ENCODE data around the gene ZMIZ2. TPM values are rescaled to one million over a fixed set of nuclear protein-coding genes. Genes with fewer than 3 reads are reported as not detected.
A peak's percentile ranks its signal among the peaks of the same experiment; 100 is the strongest.

ZMIZ2 gene
- total and polyA plus RNA-seq, 4 donors: 4.4 to 11.6 (median 7.7) TPM

DNA sequence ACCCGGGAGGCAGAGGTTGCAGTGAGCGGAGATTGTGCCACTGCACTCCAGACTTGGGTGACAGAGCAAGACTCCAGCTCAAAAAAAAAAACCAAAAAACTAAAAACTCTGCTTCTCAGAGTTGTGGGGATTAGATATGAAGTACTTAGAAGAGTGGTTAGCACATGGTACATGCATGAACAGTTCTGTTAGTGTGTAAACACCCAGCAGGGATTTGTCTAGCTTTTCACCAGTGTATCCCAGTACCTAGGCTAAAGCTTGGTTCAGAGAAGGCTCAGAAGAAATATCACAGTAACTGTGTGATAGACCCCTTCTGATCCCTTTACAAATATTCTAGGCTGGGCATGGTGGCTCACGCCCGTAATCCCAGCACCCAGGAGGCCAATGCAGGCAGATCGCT lies 57.3 kb downstream of the ZMIZ2 start (continued):
- TF ChIP-seq, protein P1, sequence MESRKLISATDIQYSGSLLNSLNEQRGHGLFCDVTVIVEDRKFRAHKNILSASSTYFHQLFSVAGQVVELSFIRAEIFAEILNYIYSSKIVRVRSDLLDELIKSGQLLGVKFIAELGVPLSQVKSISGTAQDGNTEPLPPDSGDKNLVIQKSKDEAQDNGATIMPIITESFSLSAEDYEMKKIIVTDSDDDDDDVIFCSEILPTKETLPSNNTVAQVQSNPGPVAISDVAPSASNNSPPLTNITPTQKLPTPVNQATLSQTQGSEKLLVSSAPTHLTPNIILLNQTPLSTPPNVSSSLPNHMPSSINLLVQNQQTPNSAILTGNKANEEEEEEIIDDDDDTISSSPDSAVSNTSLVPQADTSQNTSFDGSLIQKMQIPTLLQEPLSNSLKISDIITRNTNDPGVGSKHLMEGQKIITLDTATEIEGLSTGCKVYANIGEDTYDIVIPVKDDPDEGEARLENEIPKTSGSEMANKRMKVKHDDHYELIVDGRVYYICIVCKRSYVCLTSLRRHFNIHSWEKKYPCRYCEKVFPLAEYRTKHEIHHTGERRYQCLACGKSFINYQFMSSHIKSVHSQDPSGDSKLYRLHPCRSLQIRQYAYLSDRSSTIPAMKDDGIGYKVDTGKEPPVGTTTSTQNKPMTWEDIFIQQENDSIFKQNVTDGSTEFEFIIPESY (IDR thresholded peaks at IDR 0.05): no peak
- TF ChIP-seq GABPA (IDR thresholded peaks at IDR 0.05 in 1 of 2, conservative IDR thresholded peaks at IDR 0.05 in 1 of 2) (no peak), HNF4A (conservative IDR thresholded peaks at IDR 0.05) (no peak), TAF1 (conservative IDR thresholded peaks at IDR 0.05) (no peak), NR2F2 (IDR thresholded peaks at IDR 0.05) (no peak)
- TF ChIP-seq, protein P2, sequence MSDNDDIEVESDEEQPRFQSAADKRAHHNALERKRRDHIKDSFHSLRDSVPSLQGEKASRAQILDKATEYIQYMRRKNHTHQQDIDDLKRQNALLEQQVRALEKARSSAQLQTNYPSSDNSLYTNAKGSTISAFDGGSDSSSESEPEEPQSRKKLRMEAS (IDR thresholded peaks at IDR 0.05): no peak

DNA sequence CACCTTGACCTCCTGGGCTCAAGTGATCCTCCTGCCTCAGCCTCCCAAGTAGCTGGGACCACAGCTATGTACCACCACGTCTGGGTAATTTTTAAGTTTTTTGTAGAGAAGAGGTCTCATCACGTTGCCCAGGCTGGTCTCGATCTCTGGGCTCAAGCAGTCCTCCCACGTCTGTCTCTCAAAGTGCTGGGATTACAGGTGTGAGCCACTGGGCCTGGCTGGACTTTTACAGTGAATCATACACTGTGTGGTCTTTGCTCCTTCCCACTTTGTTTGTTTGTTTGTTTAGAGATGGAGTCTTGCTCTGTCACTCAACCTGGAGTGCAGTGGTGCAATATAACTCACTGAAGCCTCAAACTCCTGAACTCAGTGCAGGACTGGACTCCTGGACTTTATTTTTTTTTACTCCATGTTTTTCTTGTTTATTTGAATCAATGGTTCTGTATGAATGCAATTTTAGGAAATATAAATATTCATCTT lies 60.3 kb downstream of the ZMIZ2 start:
- WGBS: 49% methylated on average over 4 of the region's 4 CpGs
- H3K27ac ChIP-seq (ENCODE audit: low read depth in 1 of 2, low read length in 2 of 2): no peak overlapping the region
- H3K4me1 ChIP-seq (ENCODE audit: control insufficient read depth in 4 of 4, insufficient read depth in 4 of 4, low read length in 3 of 4): peaks cover 4 to 10% (median 6%) of the 10 kb centered on the region in 4 donors
- no peak overlapping the region for H3K4me3 ChIP-seq (ENCODE audit: low read depth in 1 of 3, low read length in 3 of 3)
- no peaks in the 10 kb centered on the region for H3K9me3 ChIP-seq (ENCODE audit: control insufficient read depth in 4 of 4, low read length in 3 of 4)
- no peaks in the 10 kb centered on the region for H3K27me3 ChIP-seq (ENCODE audit: control insufficient read depth in 4 of 4, insufficient read depth in 4 of 4, low read length in 3 of 4)
- no peaks in the 10 kb centered on the region for H3K36me3 ChIP-seq (ENCODE audit: control insufficient read depth in 4 of 4, insufficient read depth in 3 of 4, low read depth in 1 of 4, low read length in 3 of 4)
- TF ChIP-seq GABPA (IDR thresholded peaks at IDR 0.05 in 1 of 2, conservative IDR thresholded peaks at IDR 0.05 in 1 of 2) (no peak), ATF3 (IDR thresholded peaks at IDR 0.05) (no peak), SP1 (IDR thresholded peaks at IDR 0.05) (peak; percentile 54), HNF4A (conservative IDR thresholded peaks at IDR 0.05) (peak; percentile 80 to 94), TAF1 (conservative IDR thresholded peaks at IDR 0.05) (no peak), FOXA2 (IDR thresholded peaks at IDR 0.05) (peak; percentile 76), NR2F2 (IDR thresholded peaks at IDR 0.05) (no peak), RAD21 (IDR thresholded peaks at IDR 0.05) (no peak), REST (IDR thresholded peaks at IDR 0.05) (peak; percentile 43), HNF4G (IDR thresholded peaks at IDR 0.05) (peak; percentile 10), RXRA (IDR thresholded peaks at IDR 0.05) (peak; percentile 31 to 88), EGR1 (IDR thresholded peaks at IDR 0.05; ENCODE audit: low read depth in 2 of 2) (peak in 1 of 2 donors; percentile 1), YY1 (IDR thresholded peaks at IDR 0.05) (peak; percentile 80), FOXA1 (IDR thresholded peaks at IDR 0.05) (peak; percentile 53), JUND (IDR thresholded peaks at IDR 0.05) (peak in 1 of 2 donors; percentile 86)
- TF ChIP-seq, protein P1 (IDR thresholded peaks at IDR 0.05): peak; percentile 55
- TF ChIP-seq, protein P3, sequence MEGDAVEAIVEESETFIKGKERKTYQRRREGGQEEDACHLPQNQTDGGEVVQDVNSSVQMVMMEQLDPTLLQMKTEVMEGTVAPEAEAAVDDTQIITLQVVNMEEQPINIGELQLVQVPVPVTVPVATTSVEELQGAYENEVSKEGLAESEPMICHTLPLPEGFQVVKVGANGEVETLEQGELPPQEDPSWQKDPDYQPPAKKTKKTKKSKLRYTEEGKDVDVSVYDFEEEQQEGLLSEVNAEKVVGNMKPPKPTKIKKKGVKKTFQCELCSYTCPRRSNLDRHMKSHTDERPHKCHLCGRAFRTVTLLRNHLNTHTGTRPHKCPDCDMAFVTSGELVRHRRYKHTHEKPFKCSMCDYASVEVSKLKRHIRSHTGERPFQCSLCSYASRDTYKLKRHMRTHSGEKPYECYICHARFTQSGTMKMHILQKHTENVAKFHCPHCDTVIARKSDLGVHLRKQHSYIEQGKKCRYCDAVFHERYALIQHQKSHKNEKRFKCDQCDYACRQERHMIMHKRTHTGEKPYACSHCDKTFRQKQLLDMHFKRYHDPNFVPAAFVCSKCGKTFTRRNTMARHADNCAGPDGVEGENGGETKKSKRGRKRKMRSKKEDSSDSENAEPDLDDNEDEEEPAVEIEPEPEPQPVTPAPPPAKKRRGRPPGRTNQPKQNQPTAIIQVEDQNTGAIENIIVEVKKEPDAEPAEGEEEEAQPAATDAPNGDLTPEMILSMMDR (IDR thresholded peaks at IDR 0.05; ENCODE audit: low read depth, low read length, missing input control): no peak
- TF ChIP-seq, protein P2 (IDR thresholded peaks at IDR 0.05): peak; percentile 29
- H3K9ac ChIP-seq (ENCODE audit: low read depth in 1 of 2, low read length in 2 of 2): no peak overlapping the region
- no peak for DNase-seq (ENCODE audit: low spot score)
